RKO (cell line): Measurements from ENCODE around the gene LMBRD1.

Experiments
- DNase-seq: peaks from one replicate; pipeline ENCODE4 v3.0.0-alpha.2; 2016; ENCODE audit warnings: low spot score

LMBRD1 gene

GRCh38 chr6:69631552-69632346 lies 165.1 kb downstream of the LMBRD1 start:
- no peak for DNase-seq

- no peak for DNase-seq
Observed at GRCh38 chr6:69630767-69631166, 166.0 kb downstream of the LMBRD1 start.

- DNase-seq = no peak
Observed at GRCh38 chr6:69627625-69628024, 169.2 kb downstream of the LMBRD1 start.

GRCh38 chr6:69624944-69625343 lies 171.9 kb downstream of the LMBRD1 start:
- DNase-seq = no peak
